ENCODE measurements around the gene GPR78.

Gene GPR78

GRCh38 chr4:8583655-8584025, 3.4 kb downstream of the GPR78 start (continued):
- TF ChIP-seq ZNF449 (tag by site-specific recombination; IDR thresholded peaks at IDR 0.05) (no peak), ZBTB1 (tag by site-specific recombination; IDR thresholded peaks at IDR 0.05) (no peak), INSM2 (tag by site-specific recombination; IDR thresholded peaks at IDR 0.05) (no peak), ZNF626 (tag by site-specific recombination; IDR thresholded peaks at IDR 0.05) (no peak), ZNF366 (tag by site-specific recombination; conservative IDR thresholded peaks at IDR 0.05) (no peak)

GRCh38 chr4:8585186-8585585, 5.0 kb downstream of the GPR78 start:
- TF ChIP-seq KLF8 (tag by site-specific recombination; IDR thresholded peaks at IDR 0.05) (no peak), HOXA7 (CRISPR knock-in tag; IDR thresholded peaks at IDR 0.05; ENCODE audit: borderline replicate concordance) (no peak), ZBTB6 (tag by site-specific recombination; IDR thresholded peaks at IDR 0.05) (no peak), ZNF530 (tag by site-specific recombination; IDR thresholded peaks at IDR 0.05; ENCODE audit: low read depth) (no peak), ZBTB44 (tag by site-specific recombination; IDR thresholded peaks at IDR 0.05) (no peak), ZNF274 (IDR thresholded peaks at IDR 0.05; ENCODE audit: low read length) (no peak), ZNF274 (tag by site-specific recombination; IDR thresholded peaks at IDR 0.05; ENCODE audit: borderline replicate concordance) (no peak), ZFP69B (tag by site-specific recombination; IDR thresholded peaks at IDR 0.05) (no peak), ZNF645 (tag by site-specific recombination; IDR thresholded peaks at IDR 0.05) (no peak)
- Histone ChIP-seq H3K4me3 (ENCODE audit: low read depth, low read length) (no peak overlapping the region), H3K27ac (ENCODE audit: extremely low read depth, low read depth, low read length) (no peak overlapping the region), H3K36me3 (ENCODE audit: control insufficient read depth in 2 of 2, insufficient read depth in 1 of 2, low read length in 2 of 2) (no peaks in the 10 kb centered on the region), H3K4me1 (ENCODE audit: control insufficient read depth, insufficient read depth, low read length) (no peaks in the 10 kb centered on the region), H3K9me3 (ENCODE audit: control insufficient read depth, insufficient read depth, low read depth, low read length) (no peaks in the 10 kb centered on the region)
- ChIA-PET CTCF (no interaction called here), POLR2A (no interaction called here)

GRCh38 chr4:8585721-8586212, 5.6 kb downstream of the GPR78 start:
- CTCF ChIA-PET = interaction anchor here (1.1 to 1.5 kb wide), 2 partner anchors 8 to 118 kb away, joined by 4 to 8 read pairs; no protein-coding TSS in a partner anchor
- Histone ChIP-seq H3K27ac (ENCODE audit: extremely low read depth, low read depth, low read length) (no peak overlapping the region), H3K4me3 (ENCODE audit: low read depth, low read length) (no peak overlapping the region), H3K9me3 (ENCODE audit: control insufficient read depth, insufficient read depth, low read depth, low read length) (no peaks in the 10 kb centered on the region), H3K36me3 (ENCODE audit: control insufficient read depth in 2 of 2, insufficient read depth in 1 of 2, low read length in 2 of 2) (no peaks in the 10 kb centered on the region), H3K4me1 (ENCODE audit: control insufficient read depth, insufficient read depth, low read length) (no peaks in the 10 kb centered on the region)
- TF ChIP-seq GLIS1 (tag by site-specific recombination; IDR thresholded peaks at IDR 0.05) (peak; percentile 80), BCL6B (tag by site-specific recombination; IDR thresholded peaks at IDR 0.05) (no peak)
- POLR2A ChIA-PET = no interaction called here

Data from HEK293 (cell line).